NCI-H2029 treated with DMSO at 0.1 percent for 48 hours (cell line): ENCODE results near the gene TCERG1L.

Experiments
- DNase-seq: peaks from one replicate; lab custom pipeline; 2025; lab: John Stamatoyannopoulos, UW

The TCERG1L gene

GRCh38 chr10:131270461-131271190 lies 40.9 kb downstream of the TCERG1L start:
- no peak for DNase-seq

- DNase-seq, result no peak
Measured at GRCh38 chr10:131269776-131270460, 41.6 kb downstream of the TCERG1L start.

DNA sequence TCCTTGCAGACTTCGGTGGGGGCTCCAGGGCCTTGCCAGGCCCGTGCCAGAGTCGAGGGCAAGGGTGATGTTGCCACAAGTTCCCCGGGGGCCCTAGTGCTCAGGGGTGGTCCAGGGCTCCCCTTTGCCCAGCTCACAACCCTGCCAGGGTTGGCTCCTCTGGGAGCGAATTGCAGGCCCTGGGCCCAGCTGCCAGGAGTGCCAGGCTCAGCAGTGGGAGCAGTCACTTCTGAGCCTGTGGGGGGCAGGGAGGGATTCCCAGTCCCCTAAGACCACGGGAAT lies 43.8 kb downstream of the TCERG1L start:
- no peak for DNase-seq

DNA sequence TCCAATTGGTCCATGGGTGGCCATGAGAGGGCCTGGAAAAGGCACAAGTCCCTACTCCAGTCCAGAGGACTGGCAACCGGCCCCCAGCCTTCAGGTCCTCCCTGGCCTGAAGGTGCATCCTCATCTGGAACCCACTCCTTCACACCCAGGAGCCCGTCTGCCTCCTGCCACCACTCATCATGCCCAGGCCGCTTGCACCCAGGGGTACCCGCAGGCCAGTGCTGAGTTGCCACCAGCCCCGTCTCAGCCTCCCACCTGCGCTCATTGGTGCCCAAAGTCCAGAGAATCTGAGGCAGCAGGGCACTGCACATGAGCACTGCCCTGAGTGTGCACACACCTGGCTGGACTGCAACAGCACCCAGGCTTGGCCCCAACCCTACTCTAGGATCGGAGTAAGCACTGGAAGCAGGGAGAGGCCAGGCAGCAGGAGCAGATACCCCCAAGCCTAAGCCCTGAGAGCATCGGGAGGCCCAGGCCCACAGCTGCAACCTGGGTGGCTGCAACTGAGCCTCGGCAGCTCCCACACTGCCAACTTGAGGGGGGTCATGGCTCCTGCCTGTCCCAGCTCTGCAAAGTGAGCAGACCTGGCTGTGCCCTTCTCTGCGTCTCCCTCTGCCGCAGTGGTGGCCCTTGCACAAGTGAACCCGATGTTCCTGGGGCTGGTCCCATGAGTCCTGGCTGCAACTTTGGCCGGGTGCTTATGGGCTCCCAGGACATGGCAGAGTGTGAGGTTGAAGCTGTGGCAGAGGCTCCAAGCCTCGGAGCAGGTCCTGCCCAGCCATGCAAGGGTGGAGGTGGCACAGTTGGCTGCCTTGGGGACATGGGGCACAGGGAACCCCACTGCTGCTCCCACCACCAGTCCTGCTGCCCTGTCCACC lies 44.3 kb downstream of the TCERG1L start:
- no peak for DNase-seq

GRCh38 chr10:131264110-131264788 lies 47.3 kb downstream of the TCERG1L start:
- no peak for DNase-seq

DNA sequence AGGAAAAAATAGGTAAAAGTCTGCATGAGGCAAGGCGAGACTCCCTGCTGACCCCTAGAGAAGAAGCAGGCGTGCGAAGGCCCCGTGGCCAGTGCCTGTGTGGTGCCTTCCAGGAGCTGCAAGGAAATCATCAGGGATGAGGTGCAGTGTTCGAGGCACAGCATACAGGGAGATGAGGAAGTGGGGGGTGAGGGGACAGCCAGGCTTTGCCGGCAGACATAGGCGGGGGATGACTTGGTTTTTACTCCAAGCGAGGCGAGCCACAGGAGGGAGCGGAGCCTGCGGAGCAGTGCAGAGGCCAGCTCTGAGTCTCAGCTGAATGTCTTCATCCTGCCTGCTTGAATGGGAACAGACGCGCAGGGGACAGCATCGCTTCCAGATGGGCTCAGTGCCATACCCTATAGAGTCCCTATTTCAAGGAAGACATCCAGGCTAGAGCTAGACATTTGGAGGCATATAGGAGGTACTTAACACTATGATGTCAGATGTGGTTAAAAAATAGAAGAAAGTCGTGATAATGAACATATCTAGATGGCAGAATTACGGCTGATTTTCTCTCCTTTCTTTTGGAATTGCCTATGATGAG lies 49.5 kb downstream of the TCERG1L start:
- DNase-seq, result no peak

DNA sequence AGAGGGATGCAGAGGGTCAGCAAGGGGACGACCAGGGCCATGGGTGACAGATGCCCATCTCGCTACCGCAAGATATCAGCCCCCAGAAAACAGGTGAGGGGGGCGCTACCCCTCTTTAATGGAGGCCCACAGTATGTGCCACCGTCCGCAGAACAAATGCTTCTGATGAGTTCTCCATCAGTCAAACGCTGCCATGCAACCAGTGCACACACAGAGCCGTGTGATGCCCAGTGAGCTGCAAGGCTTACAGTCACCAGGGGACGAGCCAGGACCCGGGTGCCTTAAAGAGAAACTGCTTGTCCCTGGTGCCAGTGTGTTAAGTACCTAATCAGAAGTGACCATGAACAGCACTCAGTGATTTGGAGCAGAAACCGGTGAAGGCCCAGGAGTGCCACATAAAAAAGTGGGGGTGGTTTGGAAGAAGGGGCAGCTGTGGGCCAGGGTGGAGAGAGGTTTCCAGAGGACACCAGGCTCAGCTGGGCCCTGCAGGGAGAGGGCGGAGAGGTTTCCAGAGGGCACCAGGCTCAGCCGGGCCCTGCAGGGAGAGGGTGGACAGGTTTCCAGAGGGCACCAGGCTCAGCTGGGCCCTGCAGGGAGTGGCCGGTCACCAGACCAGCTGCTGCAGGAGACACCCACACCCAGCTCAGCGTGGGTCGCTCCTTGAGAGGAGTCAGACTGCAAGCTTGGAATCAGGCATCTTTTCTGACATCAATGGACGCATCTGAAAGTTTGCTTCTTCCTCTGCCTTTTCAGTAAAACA lies 50.9 kb downstream of the TCERG1L start:
- no peak for DNase-seq

DNA sequence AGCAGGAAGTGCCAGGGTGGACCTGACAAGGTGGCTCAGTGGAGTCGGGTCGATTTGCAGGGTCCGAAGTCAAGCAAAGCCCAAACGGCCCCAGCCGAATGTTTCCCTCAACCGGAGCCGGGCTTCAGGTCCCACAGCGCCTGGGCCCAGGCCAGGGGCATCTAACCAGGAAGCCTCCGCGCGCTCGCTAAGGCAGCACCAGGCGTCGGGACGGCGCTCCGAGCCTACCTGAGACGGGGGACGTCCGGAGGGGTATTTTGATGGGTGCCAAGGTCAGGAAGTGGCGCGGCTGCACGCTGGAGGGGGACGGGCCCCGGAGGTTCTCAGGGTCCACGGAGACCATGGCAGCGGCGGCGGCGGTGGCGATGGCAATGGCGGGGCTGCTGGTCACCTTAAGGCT lies 51.5 kb downstream of the TCERG1L start:
- no peak for DNase-seq

DNA sequence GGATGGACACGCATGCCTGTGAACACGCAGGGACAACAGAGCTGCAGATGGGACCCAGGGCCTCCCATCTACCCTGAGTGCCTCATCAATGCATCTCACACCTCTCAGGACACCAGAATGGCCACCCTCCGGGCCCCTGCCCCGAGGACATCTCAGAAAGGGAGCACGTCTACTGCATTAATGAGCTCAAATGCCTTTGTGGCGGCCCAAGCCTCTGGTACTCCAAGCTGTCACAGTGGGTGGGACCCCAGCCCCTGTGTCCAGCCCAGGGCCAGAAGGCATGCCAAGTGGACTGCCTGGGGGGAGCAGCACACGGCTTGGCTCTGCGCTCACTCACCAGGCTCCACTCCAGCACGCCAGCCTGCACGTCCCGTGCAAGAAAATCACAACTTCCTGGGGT lies 52.0 kb downstream of the TCERG1L start:
- DNase-seq, result no peak

- no peak for DNase-seq
Measured at GRCh38 chr10:131258256-131258655, 53.3 kb downstream of the TCERG1L start.

GRCh38 chr10:131257027-131257426 lies 54.5 kb downstream of the TCERG1L start:
- DNase-seq, result no peak

DNA sequence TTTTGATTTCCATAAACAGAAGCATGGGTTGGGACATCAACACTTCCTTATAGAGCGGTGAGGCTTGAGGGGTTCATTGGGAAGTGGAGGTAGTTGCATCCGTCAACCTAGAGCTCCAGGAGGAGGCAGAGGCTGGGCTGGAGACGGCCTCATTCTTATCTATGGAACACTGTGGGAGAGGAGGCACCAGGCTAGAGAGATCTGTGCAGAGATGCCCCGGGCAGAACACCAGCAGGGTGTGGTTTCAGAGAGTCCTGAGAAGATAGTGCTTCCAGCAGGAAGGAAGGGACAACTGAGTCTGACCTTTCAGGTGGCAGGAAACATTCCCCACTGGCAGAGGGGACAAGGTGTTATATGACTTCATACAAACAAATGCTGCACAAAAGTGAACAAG lies 56.7 kb downstream of the TCERG1L start:
- DNase-seq, result no peak

DNA sequence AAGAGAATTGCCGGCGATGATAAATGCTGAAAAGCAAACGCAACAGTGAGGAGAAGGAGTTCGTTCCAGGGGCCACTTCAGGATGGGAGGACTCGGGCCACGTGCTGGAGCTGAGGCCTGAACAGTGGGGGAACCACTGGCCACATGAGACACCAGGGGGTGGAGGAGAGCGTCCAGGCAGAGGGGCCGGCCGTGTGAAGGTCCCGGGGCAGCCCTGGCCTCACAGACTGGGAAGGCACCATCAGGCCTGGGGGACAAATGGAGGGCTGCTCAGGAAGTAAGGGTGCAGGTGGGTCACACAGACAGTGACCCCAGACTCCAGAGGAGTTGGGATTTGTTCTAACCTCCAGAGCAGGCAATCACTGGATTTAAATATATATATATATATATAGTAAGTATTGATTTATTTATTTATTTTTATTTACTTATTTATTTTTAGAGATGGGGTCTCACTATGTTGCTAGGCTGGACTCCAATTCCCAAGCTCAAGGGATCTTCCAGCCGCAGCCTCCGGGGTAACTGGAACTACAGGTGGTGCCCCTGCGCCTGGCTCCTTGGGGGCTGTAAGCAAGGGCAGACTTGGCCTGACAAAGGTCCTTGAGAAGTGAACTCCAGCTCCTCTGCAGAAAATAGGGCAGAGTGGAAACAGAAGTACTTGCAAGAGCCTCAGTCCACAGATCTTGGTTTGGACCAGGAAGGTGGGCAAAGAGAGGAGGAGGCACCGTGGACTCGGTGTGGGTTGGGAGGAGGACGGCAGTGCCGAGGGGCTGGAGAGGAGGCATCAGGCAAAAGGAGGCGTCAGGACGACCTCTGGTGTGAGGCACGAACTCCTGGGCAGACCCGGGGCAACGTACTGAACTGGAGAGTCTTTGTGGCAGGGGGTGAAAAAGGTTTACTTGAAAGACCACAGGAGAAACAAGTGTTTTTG lies 57.3 kb downstream of the TCERG1L start:
- no peak for DNase-seq

DNA sequence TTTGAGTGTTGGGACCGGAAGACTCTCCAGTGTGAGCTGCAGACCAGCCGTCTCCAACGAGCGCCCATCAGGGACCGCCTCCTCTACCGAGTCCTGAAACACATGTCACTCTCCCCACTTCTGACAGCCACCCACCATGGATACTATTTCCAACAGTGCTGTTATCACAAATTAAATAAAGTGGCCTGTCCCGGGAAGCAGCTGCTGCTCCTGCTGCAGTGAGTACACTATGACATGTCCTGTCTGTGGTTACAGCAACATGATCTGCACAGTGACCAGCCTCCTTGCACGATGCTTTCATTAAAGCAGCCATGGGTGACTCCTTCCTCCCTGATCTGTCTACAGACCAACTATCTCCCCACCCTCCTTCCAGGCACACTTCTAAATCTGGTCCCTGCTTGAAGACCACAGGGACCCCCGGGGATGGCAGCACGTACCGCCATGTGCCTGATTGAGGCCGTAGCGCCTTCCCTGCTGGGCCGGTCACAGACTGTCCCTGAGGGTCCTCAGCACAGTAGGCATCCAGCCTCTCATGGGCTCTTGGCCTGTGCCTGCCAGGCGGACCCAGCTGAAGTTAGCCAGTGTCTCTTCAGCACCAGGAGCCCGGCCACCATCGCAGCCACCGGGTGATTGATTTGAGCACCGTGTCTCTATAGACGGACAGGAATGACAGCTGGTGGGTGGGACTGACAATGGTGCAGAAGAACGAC lies 58.8 kb downstream of the TCERG1L start:
- no peak for DNase-seq

GRCh38 chr10:131251146-131251541 lies 60.4 kb downstream of the TCERG1L start:
- no peak for DNase-seq

GRCh38 chr10:131250454-131251145 lies 60.9 kb downstream of the TCERG1L start:
- no peak for DNase-seq

- no peak for DNase-seq
Measured at GRCh38 chr10:131249955-131250344, 61.6 kb downstream of the TCERG1L start.

GRCh38 chr10:131249238-131249954 lies 62.1 kb downstream of the TCERG1L start:
- DNase-seq, result no peak
